ENCODE results near the gene MMP25.

GRCh38 chr16:3007957-3008689, 38.2 kb upstream of the MMP25 start:
- TF ChIP-seq CTCF (IDR thresholded peaks at IDR 0.05) (no peak), EZH2 (IDR thresholded peaks at IDR 0.05; ENCODE audit: borderline replicate concordance, insufficient read depth, low read depth, low read length, poor library complexity, severe bottlenecking) (no peak)
